ENCODE data around the gene GGT5. TPM values are rescaled to one million over a fixed set of nuclear protein-coding genes. Genes with fewer than 3 reads are reported as not detected.
"Not testable (repeated sequence)": the region's sequence is repeated elsewhere in the genome, so short reads cannot be mapped to it uniquely, and the experiment has no call there.

The GGT5 gene
- polyA plus RNA-seq (2013, experiment 1 of 2) = 181 TPM
- polyA plus RNA-seq (2013, experiment 2 of 2) = 135 TPM

- peak within 1 kb of the TSS in 1 of 2 experiments; percentile 82 for H3K4me3 ChIP-seq (ENCODE audit: insufficient read depth in 1 of 2, low read depth in 1 of 2, low read length in 2 of 2)
- peak within 1 kb of the TSS; percentile 98 to 99 for H2BK12ac ChIP-seq (ENCODE audit: low read length in 2 of 2)
- H3K18ac ChIP-seq (ENCODE audit: low read depth in 1 of 2, low read length in 2 of 2) = peak within 1 kb of the TSS; percentile 96 to 97
- not testable (repeated sequence) for H2AK5ac ChIP-seq (ENCODE audit: low read length, severe bottlenecking); H3K36me3 ChIP-seq (ENCODE audit: control insufficient read depth in 1 of 2, insufficient read depth in 2 of 2, low read depth in 1 of 2, low read length in 2 of 2); H3K27me3 ChIP-seq (ENCODE audit: control insufficient read depth in 1 of 2, insufficient read depth in 1 of 2, low read length in 2 of 2); H3K4me2 ChIP-seq (ENCODE audit: low read length, poor library complexity, severe bottlenecking); H2BK5ac ChIP-seq (ENCODE audit: low read depth, low read length, poor library complexity, severe bottlenecking); H3K9me3 ChIP-seq (ENCODE audit: control insufficient read depth, low read length); H3K79me1 ChIP-seq (replicated peaks; ENCODE audit: low read length, poor library complexity, severe bottlenecking); H3K27ac ChIP-seq (ENCODE audit: low read length, poor library complexity, severe bottlenecking); H2AFZ ChIP-seq (ENCODE audit: low read depth, low read length)
- peak; percentile 66 for DNase-seq
- 53% methylated on average over 10 of the region's 12 CpGs for WGBS
- peak within 1 kb of the TSS; percentile 98 for H4K8ac ChIP-seq (ENCODE audit: low read length)
- peak within 1 kb of the TSS; percentile 81 for H3K9ac ChIP-seq (ENCODE audit: low read length)
- peak within 1 kb of the TSS; percentile 83 to 99 for H3K4ac ChIP-seq (ENCODE audit: low read depth in 1 of 2, low read length in 2 of 2)
- peak within 1 kb of the TSS; percentile 100 for H4K91ac ChIP-seq (ENCODE audit: low read length)
- H3K4me1 ChIP-seq (ENCODE audit: control insufficient read depth, insufficient read depth, low read depth, low read length) = peaks cover 42% of the 10 kb centered on the region
- H3K14ac ChIP-seq (ENCODE audit: low read length in 2 of 2) = peak within 1 kb of the TSS in 1 of 2 experiments; percentile 94
- peak within 1 kb of the TSS; percentile 93 for H2BK120ac ChIP-seq (ENCODE audit: low read depth, low read length)
- peak within 1 kb of the TSS in 1 of 2 experiments; percentile 96 for H3K23ac ChIP-seq (ENCODE audit: low read length in 2 of 2)
- H2BK15ac ChIP-seq (ENCODE audit: low read depth, poor library complexity, severe bottlenecking) = peak within 1 kb of the TSS; percentile 84
Measured at GRCh38 chr22:24245030-24245431, at the start of gene GGT5. TSS of gene GGT5 (minus strand) at chr22:24245082. CDS start at chr22:24244725, 357 bp downstream.

- H3K4me3 ChIP-seq (ENCODE audit: insufficient read depth in 1 of 2, low read depth in 1 of 2, low read length in 2 of 2); H3K9ac ChIP-seq (ENCODE audit: low read length); H2AFZ ChIP-seq (ENCODE audit: low read depth, low read length); H2BK15ac ChIP-seq (ENCODE audit: low read depth, poor library complexity, severe bottlenecking); H3K14ac ChIP-seq (ENCODE audit: low read length in 2 of 2); H2BK120ac ChIP-seq (ENCODE audit: low read depth, low read length); H4K8ac ChIP-seq (ENCODE audit: low read length); H3K36me3 ChIP-seq (ENCODE audit: control insufficient read depth in 1 of 2, insufficient read depth in 2 of 2, low read depth in 1 of 2, low read length in 2 of 2); H3K18ac ChIP-seq (ENCODE audit: low read depth in 1 of 2, low read length in 2 of 2); H3K27ac ChIP-seq (ENCODE audit: low read length, poor library complexity, severe bottlenecking); H3K23ac ChIP-seq (ENCODE audit: low read length in 2 of 2); H2BK5ac ChIP-seq (ENCODE audit: low read depth, low read length, poor library complexity, severe bottlenecking); H2AK5ac ChIP-seq (ENCODE audit: low read length, severe bottlenecking); H3K79me1 ChIP-seq (replicated peaks; ENCODE audit: low read length, poor library complexity, severe bottlenecking); H2BK12ac ChIP-seq (ENCODE audit: low read length in 2 of 2); H3K27me3 ChIP-seq (ENCODE audit: control insufficient read depth in 1 of 2, insufficient read depth in 1 of 2, low read length in 2 of 2); H3K4me1 ChIP-seq (ENCODE audit: control insufficient read depth, insufficient read depth, low read depth, low read length); H3K9me3 ChIP-seq (ENCODE audit: control insufficient read depth, low read length); H3K4ac ChIP-seq (ENCODE audit: low read depth in 1 of 2, low read length in 2 of 2); DNase-seq; H4K91ac ChIP-seq (ENCODE audit: low read length); H3K4me2 ChIP-seq (ENCODE audit: low read length, poor library complexity, severe bottlenecking): not testable (repeated sequence)
- WGBS = no CpG with 5 or more reads among the region's 3 CpGs
Measured at GRCh38 chr22:24292202-24292830, 47.4 kb upstream of the GGT5 start.

- no peak overlapping the region for H2BK15ac ChIP-seq (ENCODE audit: low read depth, poor library complexity, severe bottlenecking)
- no peaks in the 10 kb centered on the region for H3K36me3 ChIP-seq (ENCODE audit: control insufficient read depth in 1 of 2, insufficient read depth in 2 of 2, low read depth in 1 of 2, low read length in 2 of 2)
- H2AK5ac ChIP-seq (ENCODE audit: low read length, severe bottlenecking) = no peak overlapping the region
- H3K4me2 ChIP-seq (ENCODE audit: low read length, poor library complexity, severe bottlenecking) = no peak overlapping the region
- no peak overlapping the region for H3K4me3 ChIP-seq (ENCODE audit: insufficient read depth in 1 of 2, low read depth in 1 of 2, low read length in 2 of 2)
- H3K27ac ChIP-seq (ENCODE audit: low read length, poor library complexity, severe bottlenecking) = no peak overlapping the region
- no peak overlapping the region for H2BK120ac ChIP-seq (ENCODE audit: low read depth, low read length)
- no peak overlapping the region for H3K18ac ChIP-seq (ENCODE audit: low read depth in 1 of 2, low read length in 2 of 2)
- no peaks in the 10 kb centered on the region for H3K27me3 ChIP-seq (ENCODE audit: control insufficient read depth in 1 of 2, insufficient read depth in 1 of 2, low read length in 2 of 2)
- no peak overlapping the region for H3K23ac ChIP-seq (ENCODE audit: low read length in 2 of 2)
- no peak overlapping the region for H2AFZ ChIP-seq (ENCODE audit: low read depth, low read length)
- H4K8ac ChIP-seq (ENCODE audit: low read length) = no peak overlapping the region
- peak overlapping the region in 1 of 2 experiments; percentile 2 for H2BK12ac ChIP-seq (ENCODE audit: low read length in 2 of 2)
- H3K4me1 ChIP-seq (ENCODE audit: control insufficient read depth, insufficient read depth, low read depth, low read length) = peaks cover 9% of the 10 kb centered on the region
- DNase-seq = no peak
- H2BK5ac ChIP-seq (ENCODE audit: low read depth, low read length, poor library complexity, severe bottlenecking) = no peak overlapping the region
- 98% methylated on average over 3 of the region's 3 CpGs for WGBS
- H3K9ac ChIP-seq (ENCODE audit: low read length) = no peak overlapping the region
- H3K9me3 ChIP-seq (ENCODE audit: control insufficient read depth, low read length) = no peaks in the 10 kb centered on the region
- H3K79me1 ChIP-seq (replicated peaks; ENCODE audit: low read length, poor library complexity, severe bottlenecking) = no peaks in the 10 kb centered on the region
- H4K91ac ChIP-seq (ENCODE audit: low read length) = no peak overlapping the region
- no peak overlapping the region for H3K14ac ChIP-seq (ENCODE audit: low read length in 2 of 2)
- H3K4ac ChIP-seq (ENCODE audit: low read depth in 1 of 2, low read length in 2 of 2) = no peak overlapping the region
Measured at GRCh38 chr22:24291515-24292201, 46.8 kb upstream of the GGT5 start.

- H3K4me2 ChIP-seq (ENCODE audit: low read length, poor library complexity, severe bottlenecking) = no peak overlapping the region
- H3K4ac ChIP-seq (ENCODE audit: low read depth in 1 of 2, low read length in 2 of 2) = no peak overlapping the region
- no peaks in the 10 kb centered on the region for H3K27me3 ChIP-seq (ENCODE audit: control insufficient read depth in 1 of 2, insufficient read depth in 1 of 2, low read length in 2 of 2)
- no peak overlapping the region for H2BK15ac ChIP-seq (ENCODE audit: low read depth, poor library complexity, severe bottlenecking)
- H2BK120ac ChIP-seq (ENCODE audit: low read depth, low read length) = no peak overlapping the region
- no peak for DNase-seq
- peak overlapping the region; percentile 61 for H3K9ac ChIP-seq (ENCODE audit: low read length)
- H3K14ac ChIP-seq (ENCODE audit: low read length in 2 of 2) = no peak overlapping the region
- no peak overlapping the region for H3K27ac ChIP-seq (ENCODE audit: low read length, poor library complexity, severe bottlenecking)
- H3K18ac ChIP-seq (ENCODE audit: low read depth in 1 of 2, low read length in 2 of 2) = no peak overlapping the region
- H2AFZ ChIP-seq (ENCODE audit: low read depth, low read length) = no peak overlapping the region
- H3K23ac ChIP-seq (ENCODE audit: low read length in 2 of 2) = no peak overlapping the region
- no peak overlapping the region for H2BK12ac ChIP-seq (ENCODE audit: low read length in 2 of 2)
- peak overlapping the region in 1 of 2 experiments; percentile 52 for H3K4me3 ChIP-seq (ENCODE audit: insufficient read depth in 1 of 2, low read depth in 1 of 2, low read length in 2 of 2)
- H3K36me3 ChIP-seq (ENCODE audit: control insufficient read depth in 1 of 2, insufficient read depth in 2 of 2, low read depth in 1 of 2, low read length in 2 of 2) = no peaks in the 10 kb centered on the region
- H3K79me1 ChIP-seq (replicated peaks; ENCODE audit: low read length, poor library complexity, severe bottlenecking) = no peaks in the 10 kb centered on the region
- peaks cover 10% of the 10 kb centered on the region for H3K4me1 ChIP-seq (ENCODE audit: control insufficient read depth, insufficient read depth, low read depth, low read length)
- no peaks in the 10 kb centered on the region for H3K9me3 ChIP-seq (ENCODE audit: control insufficient read depth, low read length)
- H4K8ac ChIP-seq (ENCODE audit: low read length) = no peak overlapping the region
- H2BK5ac ChIP-seq (ENCODE audit: low read depth, low read length, poor library complexity, severe bottlenecking) = no peak overlapping the region
- H4K91ac ChIP-seq (ENCODE audit: low read length) = no peak overlapping the region
- H2AK5ac ChIP-seq (ENCODE audit: low read length, severe bottlenecking) = no peak overlapping the region
Measured at GRCh38 chr22:24290459-24290858, 45.6 kb upstream of the GGT5 start.
